HepG2 (cell line): Measurements from ENCODE around the gene SLC35D3. TPM values are rescaled to one million over a fixed set of nuclear protein-coding genes. Genes with fewer than 3 reads are reported as not detected.

Source experiments
- CHD4 ChIP-seq: fragments of 200-600 bp; sonication (generic); IDR thresholded peaks from 2 replicates; pipeline ENCODE4 v1.7.0; 2017; ENCODE audit warnings: mild to moderate bottlenecking, low read length, borderline replicate concordance
- NFAT5 ChIP-seq: sonication (generic); formaldehyde crosslinking; IDR thresholded peaks from 2 replicates; pipeline ENCODE4 v1.4.0; 2020; ENCODE audit warnings: missing genetic modification reagents
- SMC3 ChIP-seq: IDR thresholded peaks from 2 replicates; pipeline ENCODE4 v1.6.1; 2011; ENCODE audit warnings: low read length, improper control_type of control experiment
- SNAI1 ChIP-seq: sonication (generic); formaldehyde crosslinking; IDR thresholded peaks from 2 replicates; pipeline ENCODE4 v1.5.0; 2020; ENCODE audit warnings: mild to moderate bottlenecking, missing genetic modification reagents, borderline replicate concordance
- ZFP41 ChIP-seq: sonication (generic); formaldehyde crosslinking; IDR thresholded peaks from 2 replicates; pipeline ENCODE4 v1.4.0; 2020; ENCODE audit warnings: mild to moderate bottlenecking, missing genetic modification reagents, borderline replicate concordance
- ZNF33B ChIP-seq: sonication (generic); formaldehyde crosslinking; IDR thresholded peaks from 2 replicates; pipeline ENCODE4 v1.5.1; 2020; ENCODE audit warnings: mild to moderate bottlenecking, missing genetic modification reagents
- ZNF407 ChIP-seq: sonication (generic); formaldehyde crosslinking; IDR thresholded peaks from one replicate; pipeline ENCODE4 v1.5.1; 2020; ENCODE audit warnings: mild to moderate bottlenecking, missing genetic modification reagents; ENCODE audit errors: not compliant biosample characterization
- ZNF660 ChIP-seq: sonication (generic); formaldehyde crosslinking; IDR thresholded peaks from 2 replicates; pipeline ENCODE4 v1.5.1; 2020; ENCODE audit warnings: mild to moderate bottlenecking, low read depth, missing genetic modification reagents, borderline replicate concordance
- ZNF761 ChIP-seq: sonication (generic); formaldehyde crosslinking; conservative IDR thresholded peaks from 2 replicates; pipeline ENCODE4 v1.4.0; 2020; ENCODE audit warnings: mild to moderate bottlenecking, missing genetic modification reagents
- polyA plus RNA-seq, 8 experiments: library from polyadenylated mRNA; depleted of rRNA in 3 of 8; stranded (reverse) in 7 of 8; unstranded in 1 of 8; fragments of >200 nt; fragmentation: Illumina TruSeq in 4 of 8; extraction: Trizol in 4 of 8; gene quantifications; 2 replicates each; pipeline versions ENCODE4 v1.2.1 to v1.2.3, GENCODE V29; 2011 to 2016; ENCODE audit warnings: low read depth in 4 of 8, missing spikeins in 1 of 8, mixed read lengths in 1 of 8; ENCODE audit not compliant: insufficient read depth in 1 of 8
- total RNA-seq, 5 experiments: library from RNA; depleted of rRNA; stranded (reverse); fragments of >200 nt; fragmentation: Illumina TruSeq; extraction: Trizol; gene quantifications; 2 replicates each; pipeline ENCODE4 v1.2.3, GENCODE V29; 2016; ENCODE audit warnings: low read depth in 1 of 5
- TF ChIP-seq, protein P1 (sequence below): IDR thresholded peaks from 2 replicates; pipeline ENCODE4 v1.6.1; 2016; ENCODE audit warnings: low read depth, missing genetic modification reagents, missing compliant biosample characterization

SLC35D3 gene
- total and polyA plus RNA-seq, 2 of the 13 experiments (the other 11 are each of a cell fraction or from before 2014, with no cell fraction given): not detected

DNA sequence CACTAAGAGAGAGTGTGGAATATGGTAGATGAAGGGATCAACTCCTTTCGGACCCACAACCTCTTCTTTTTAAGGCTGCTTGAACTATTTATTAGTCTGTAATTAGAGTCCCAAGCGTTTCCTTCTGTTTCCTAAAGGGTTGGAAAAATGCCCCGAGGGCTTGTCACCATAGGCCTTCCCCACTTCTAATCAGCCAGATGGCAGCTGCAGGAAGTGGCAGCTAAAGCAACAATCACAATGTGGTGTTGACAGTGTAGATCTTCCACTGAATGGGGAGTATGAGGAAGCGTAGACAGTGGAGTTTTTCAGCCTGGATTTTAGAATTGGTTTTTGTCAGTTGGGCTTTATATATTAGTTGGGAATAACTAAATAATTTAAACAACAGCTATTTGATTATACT is 40.6 kb downstream of the SLC35D3 start (continued):
- TF ChIP-seq, protein P1, sequence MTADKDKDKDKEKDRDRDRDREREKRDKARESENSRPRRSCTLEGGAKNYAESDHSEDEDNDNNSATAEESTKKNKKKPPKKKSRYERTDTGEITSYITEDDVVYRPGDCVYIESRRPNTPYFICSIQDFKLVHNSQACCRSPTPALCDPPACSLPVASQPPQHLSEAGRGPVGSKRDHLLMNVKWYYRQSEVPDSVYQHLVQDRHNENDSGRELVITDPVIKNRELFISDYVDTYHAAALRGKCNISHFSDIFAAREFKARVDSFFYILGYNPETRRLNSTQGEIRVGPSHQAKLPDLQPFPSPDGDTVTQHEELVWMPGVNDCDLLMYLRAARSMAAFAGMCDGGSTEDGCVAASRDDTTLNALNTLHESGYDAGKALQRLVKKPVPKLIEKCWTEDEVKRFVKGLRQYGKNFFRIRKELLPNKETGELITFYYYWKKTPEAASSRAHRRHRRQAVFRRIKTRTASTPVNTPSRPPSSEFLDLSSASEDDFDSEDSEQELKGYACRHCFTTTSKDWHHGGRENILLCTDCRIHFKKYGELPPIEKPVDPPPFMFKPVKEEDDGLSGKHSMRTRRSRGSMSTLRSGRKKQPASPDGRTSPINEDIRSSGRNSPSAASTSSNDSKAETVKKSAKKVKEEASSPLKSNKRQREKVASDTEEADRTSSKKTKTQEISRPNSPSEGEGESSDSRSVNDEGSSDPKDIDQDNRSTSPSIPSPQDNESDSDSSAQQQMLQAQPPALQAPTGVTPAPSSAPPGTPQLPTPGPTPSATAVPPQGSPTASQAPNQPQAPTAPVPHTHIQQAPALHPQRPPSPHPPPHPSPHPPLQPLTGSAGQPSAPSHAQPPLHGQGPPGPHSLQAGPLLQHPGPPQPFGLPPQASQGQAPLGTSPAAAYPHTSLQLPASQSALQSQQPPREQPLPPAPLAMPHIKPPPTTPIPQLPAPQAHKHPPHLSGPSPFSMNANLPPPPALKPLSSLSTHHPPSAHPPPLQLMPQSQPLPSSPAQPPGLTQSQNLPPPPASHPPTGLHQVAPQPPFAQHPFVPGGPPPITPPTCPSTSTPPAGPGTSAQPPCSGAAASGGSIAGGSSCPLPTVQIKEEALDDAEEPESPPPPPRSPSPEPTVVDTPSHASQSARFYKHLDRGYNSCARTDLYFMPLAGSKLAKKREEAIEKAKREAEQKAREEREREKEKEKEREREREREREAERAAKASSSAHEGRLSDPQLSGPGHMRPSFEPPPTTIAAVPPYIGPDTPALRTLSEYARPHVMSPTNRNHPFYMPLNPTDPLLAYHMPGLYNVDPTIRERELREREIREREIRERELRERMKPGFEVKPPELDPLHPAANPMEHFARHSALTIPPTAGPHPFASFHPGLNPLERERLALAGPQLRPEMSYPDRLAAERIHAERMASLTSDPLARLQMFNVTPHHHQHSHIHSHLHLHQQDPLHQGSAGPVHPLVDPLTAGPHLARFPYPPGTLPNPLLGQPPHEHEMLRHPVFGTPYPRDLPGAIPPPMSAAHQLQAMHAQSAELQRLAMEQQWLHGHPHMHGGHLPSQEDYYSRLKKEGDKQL (CRISPR knock-in tag): no peak
- TF ChIP-seq ZNF407 (no peak), ZFP41 (CRISPR knock-in tag) (no peak), NFAT5 (CRISPR knock-in tag) (no peak), SNAI1 (no peak), SMC3 (no peak), CHD4 (no peak), ZNF660 (CRISPR knock-in tag) (no peak), ZNF761 (CRISPR knock-in tag) (no peak), ZNF33B (CRISPR knock-in tag) (no peak)
